ENCODE measurements around the gene ALDH1B1.

Gene ALDH1B1

DNA sequence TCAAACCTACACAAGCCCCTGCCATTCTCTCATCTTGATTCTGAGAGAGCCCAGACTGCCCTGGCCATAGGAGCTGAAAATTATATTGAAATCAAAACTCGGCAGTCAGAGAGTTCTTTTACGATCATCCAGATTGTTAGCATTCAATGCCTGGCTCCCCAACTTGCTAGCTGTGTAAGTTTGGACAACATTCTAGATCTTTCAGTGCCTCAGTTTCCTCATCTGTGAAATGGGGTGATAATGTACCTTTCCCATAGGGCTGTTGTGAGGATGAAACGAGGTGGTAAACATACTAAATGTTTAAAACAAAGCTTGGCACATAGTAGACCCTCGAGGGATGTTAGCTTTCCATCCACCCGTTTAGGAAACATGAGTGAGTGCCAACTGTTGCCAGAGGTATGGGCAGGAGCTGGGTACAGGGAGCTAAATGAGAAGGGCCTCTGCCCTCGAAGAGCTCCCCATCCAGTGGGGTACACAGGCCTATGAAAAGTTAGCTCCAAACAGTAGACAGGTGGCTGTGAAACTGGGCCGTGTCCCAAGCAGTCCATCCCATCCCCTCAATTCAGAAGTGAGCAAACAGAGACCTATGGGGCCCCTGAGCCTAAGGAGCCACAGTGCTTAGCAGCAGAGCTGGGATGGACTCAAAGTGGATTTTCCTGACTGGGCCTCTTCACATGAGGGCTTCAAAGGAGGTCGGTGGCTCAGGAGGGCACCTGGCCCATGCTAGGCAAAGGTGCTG lies 49.0 kb downstream of the ALDH1B1 start:
- H3K9ac ChIP-seq (ENCODE audit: low read length in 2 of 2), result no peak overlapping the region
- no peaks in the 10 kb centered on the region for H3K36me3 ChIP-seq (ENCODE audit: control insufficient read depth in 2 of 2, insufficient read depth in 2 of 2, low read length in 2 of 2)
- no peaks in the 10 kb centered on the region for H3K9me3 ChIP-seq (ENCODE audit: control insufficient read depth in 2 of 2, low read length in 2 of 2)
- no peaks in the 10 kb centered on the region for H3K4me1 ChIP-seq (ENCODE audit: control insufficient read depth, insufficient read depth, low read length)
- peaks cover 4 to 8% of the 10 kb centered on the region in 2 donors for H3K27me3 ChIP-seq (ENCODE audit: control insufficient read depth in 1 of 2, insufficient read depth in 2 of 2, low read length in 2 of 2)
- no peak overlapping the region for H3K4me3 ChIP-seq (ENCODE audit: low read length in 2 of 2)
- no peak overlapping the region for H3K27ac ChIP-seq (ENCODE audit: low read length)

DNA sequence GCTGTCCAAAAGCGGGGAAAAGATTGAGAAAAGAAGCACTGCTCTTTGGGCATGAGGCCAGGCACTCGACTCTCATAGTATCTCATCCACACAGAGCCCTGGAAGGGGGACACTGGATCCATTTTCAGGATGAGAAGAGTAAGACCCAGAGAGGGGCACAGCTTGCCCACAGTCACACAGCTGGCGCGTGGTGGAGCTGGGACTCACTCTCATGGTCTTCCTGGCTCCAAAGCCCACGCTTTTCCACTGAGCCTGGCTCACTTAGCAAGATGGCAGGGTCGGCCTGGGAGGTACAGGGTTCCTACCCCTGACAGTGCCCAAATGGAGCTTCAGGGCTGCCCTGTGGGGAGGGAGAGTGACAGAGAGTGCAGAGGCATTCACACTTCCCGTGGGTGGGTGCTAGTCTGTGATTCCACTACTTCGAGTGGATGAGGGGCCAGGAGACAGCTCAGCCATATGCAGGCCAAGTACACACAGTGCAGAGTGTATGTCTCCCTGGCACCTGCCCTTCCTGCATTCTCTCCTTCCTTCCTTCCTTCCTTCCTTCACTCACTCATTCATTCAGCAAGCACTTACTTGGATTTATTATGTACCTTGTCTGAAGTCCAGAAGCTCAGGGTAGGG lies 50.1 kb downstream of the ALDH1B1 start:
- H3K9me3 ChIP-seq (ENCODE audit: control insufficient read depth in 2 of 2, low read length in 2 of 2), result no peaks in the 10 kb centered on the region
- H3K27ac ChIP-seq (ENCODE audit: low read length), result no peak overlapping the region
- peaks cover 4 to 8% of the 10 kb centered on the region in 2 donors for H3K27me3 ChIP-seq (ENCODE audit: control insufficient read depth in 1 of 2, insufficient read depth in 2 of 2, low read length in 2 of 2)
- H3K4me3 ChIP-seq (ENCODE audit: low read length in 2 of 2), result no peak overlapping the region
- no peaks in the 10 kb centered on the region for H3K36me3 ChIP-seq (ENCODE audit: control insufficient read depth in 2 of 2, insufficient read depth in 2 of 2, low read length in 2 of 2)
- H3K4me1 ChIP-seq (ENCODE audit: control insufficient read depth, insufficient read depth, low read length), result no peaks in the 10 kb centered on the region
- no peak overlapping the region for H3K9ac ChIP-seq (ENCODE audit: low read length in 2 of 2)

DNA sequence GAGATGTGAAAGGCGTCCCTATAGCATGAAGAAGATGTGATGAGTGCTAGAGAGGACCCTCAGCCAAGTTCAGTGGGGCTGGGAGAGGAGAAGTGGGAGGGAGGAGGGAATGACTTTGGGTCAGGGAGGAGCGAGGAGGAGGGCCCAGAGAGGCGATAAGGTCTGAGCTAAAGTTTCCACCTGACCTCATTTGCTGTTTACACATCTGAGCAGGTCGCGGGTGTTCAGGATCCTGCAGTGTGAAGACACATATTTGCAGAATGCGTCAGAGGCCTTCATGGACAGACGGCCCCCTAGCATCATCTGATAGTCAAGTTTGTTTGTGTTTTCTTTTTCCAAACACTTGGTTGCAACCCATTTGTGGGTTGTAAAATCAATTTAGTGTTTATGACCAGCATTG lies 50.7 kb downstream of the ALDH1B1 start:
- Histone ChIP-seq H3K4me3 (ENCODE audit: low read length in 2 of 2) (no peak overlapping the region), H3K27ac (ENCODE audit: low read length) (no peak overlapping the region), H3K27me3 (ENCODE audit: control insufficient read depth in 1 of 2, insufficient read depth in 2 of 2, low read length in 2 of 2) (peaks cover 4 to 8% of the 10 kb centered on the region in 2 donors), H3K9me3 (ENCODE audit: control insufficient read depth in 2 of 2, low read length in 2 of 2) (no peaks in the 10 kb centered on the region), H3K9ac (ENCODE audit: low read length in 2 of 2) (no peak overlapping the region), H3K36me3 (ENCODE audit: control insufficient read depth in 2 of 2, insufficient read depth in 2 of 2, low read length in 2 of 2) (no peaks in the 10 kb centered on the region), H3K4me1 (ENCODE audit: control insufficient read depth, insufficient read depth, low read length) (no peaks in the 10 kb centered on the region)

DNA sequence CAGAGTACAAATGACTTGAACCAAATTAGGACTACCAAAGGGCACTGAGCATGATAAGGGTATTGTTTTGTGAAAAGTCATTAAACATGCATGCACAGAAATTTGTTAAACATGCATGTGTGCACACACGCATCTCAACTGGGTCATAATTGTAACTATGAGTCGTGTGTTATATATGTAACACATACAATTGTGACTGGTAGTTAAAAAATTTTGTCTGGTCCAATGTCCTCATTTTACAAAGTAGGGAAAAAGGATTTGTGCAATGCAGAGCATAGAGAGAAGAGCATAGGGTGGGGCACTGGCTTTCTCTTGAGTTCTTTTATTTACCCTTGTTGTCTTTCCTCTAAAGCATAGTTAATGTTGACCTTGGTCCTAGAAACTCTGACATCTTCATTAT lies 51.1 kb downstream of the ALDH1B1 start:
- no peaks in the 10 kb centered on the region for H3K9me3 ChIP-seq (ENCODE audit: control insufficient read depth in 2 of 2, low read length in 2 of 2)
- H3K27me3 ChIP-seq (ENCODE audit: control insufficient read depth in 1 of 2, insufficient read depth in 2 of 2, low read length in 2 of 2), result peaks cover 4 to 8% of the 10 kb centered on the region in 2 donors
- H3K36me3 ChIP-seq (ENCODE audit: control insufficient read depth in 2 of 2, insufficient read depth in 2 of 2, low read length in 2 of 2), result no peaks in the 10 kb centered on the region
- no peak overlapping the region for H3K27ac ChIP-seq (ENCODE audit: low read length)
- no peak overlapping the region for H3K9ac ChIP-seq (ENCODE audit: low read length in 2 of 2)
- no peaks in the 10 kb centered on the region for H3K4me1 ChIP-seq (ENCODE audit: control insufficient read depth, insufficient read depth, low read length)
- no peak overlapping the region for H3K4me3 ChIP-seq (ENCODE audit: low read length in 2 of 2)

DNA sequence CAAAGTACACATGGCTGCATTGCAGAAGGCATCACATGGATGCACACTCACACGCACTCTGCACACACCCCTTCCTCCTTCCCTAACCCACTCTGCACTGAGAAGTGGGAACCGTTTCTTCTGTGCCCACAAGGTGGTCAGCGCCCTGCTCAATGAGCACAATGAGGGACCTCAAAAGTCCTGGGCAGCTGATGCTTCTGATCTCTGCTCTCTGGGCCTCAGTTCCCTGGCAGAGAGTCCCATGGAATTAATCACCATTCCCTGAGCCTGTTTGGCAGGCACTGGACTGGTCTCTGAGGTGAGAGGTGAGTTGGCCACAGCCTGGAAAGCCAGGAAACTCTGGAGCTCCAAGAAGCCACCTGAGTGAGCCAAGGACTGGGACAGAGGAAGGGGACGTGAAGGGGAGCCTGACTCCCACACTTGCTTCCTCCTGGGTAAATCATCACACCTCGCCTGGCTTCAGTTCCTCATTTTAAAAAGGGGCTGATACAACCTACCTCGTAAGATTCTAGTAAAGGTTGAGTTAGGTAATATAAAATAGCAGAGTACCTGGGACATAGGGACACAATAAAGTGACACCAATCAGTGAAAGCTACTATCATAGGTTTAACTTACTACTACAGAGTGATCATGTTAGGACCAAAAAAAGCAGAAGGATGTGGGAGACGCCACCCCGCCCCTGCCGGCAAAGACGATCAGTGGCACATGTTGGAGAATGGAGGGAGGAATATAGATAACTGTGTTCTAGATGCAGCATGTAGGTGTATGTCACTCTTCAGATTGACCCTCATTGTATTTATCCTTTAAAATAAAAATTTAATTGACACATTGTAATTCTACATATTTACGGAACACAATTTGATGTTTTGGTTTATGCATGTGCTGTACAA lies 52.9 kb downstream of the ALDH1B1 start:
- H3K9ac ChIP-seq (ENCODE audit: low read length in 2 of 2), result no peak overlapping the region
- H3K36me3 ChIP-seq (ENCODE audit: control insufficient read depth in 2 of 2, insufficient read depth in 2 of 2, low read length in 2 of 2), result no peaks in the 10 kb centered on the region
- no peak overlapping the region for H3K4me3 ChIP-seq (ENCODE audit: low read length in 2 of 2)
- H3K27me3 ChIP-seq (ENCODE audit: control insufficient read depth in 1 of 2, insufficient read depth in 2 of 2, low read length in 2 of 2), result peaks cover 0 to 8% of the 10 kb centered on the region in 2 donors
- no peaks in the 10 kb centered on the region for H3K9me3 ChIP-seq (ENCODE audit: control insufficient read depth in 2 of 2, low read length in 2 of 2)
- no peaks in the 10 kb centered on the region for H3K4me1 ChIP-seq (ENCODE audit: control insufficient read depth, insufficient read depth, low read length)
- H3K27ac ChIP-seq (ENCODE audit: low read length), result no peak overlapping the region

DNA sequence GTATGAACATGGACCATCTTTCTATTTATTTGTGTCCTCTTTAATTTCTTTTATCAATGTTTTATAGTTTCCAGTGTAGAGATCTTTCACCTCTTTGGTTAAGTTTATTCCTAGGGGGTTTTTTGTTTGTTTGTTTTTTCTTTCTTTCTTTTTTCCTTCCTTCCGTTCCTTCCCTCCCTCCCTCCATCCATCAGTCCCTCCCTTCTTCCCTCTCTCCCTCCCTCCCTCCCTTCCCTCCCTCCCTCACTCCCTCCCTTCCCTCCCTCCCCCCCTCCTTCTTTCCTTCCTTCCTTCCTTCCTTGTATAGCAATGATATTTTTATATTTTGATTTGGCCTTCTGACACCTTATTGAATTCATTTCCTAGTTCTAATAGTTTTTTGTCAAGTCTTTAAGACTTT lies 55.2 kb downstream of the ALDH1B1 start:
- Histone ChIP-seq H3K27ac (ENCODE audit: low read length) (no peak overlapping the region), H3K9ac (ENCODE audit: low read length in 2 of 2) (no peak overlapping the region), H3K4me1 (ENCODE audit: control insufficient read depth, insufficient read depth, low read length) (no peaks in the 10 kb centered on the region), H3K9me3 (ENCODE audit: control insufficient read depth in 2 of 2, low read length in 2 of 2) (peaks cover 3 to 7% of the 10 kb centered on the region in 2 donors), H3K4me3 (ENCODE audit: low read length in 2 of 2) (no peak overlapping the region), H3K27me3 (ENCODE audit: control insufficient read depth in 1 of 2, insufficient read depth in 2 of 2, low read length in 2 of 2) (peaks cover 0 to 2% of the 10 kb centered on the region in 2 donors), H3K36me3 (ENCODE audit: control insufficient read depth in 2 of 2, insufficient read depth in 2 of 2, low read length in 2 of 2) (no peaks in the 10 kb centered on the region)
